GM19025 (cell line): ENCODE data around the gene SLC39A10.

Experiments used
- ATAC-seq: cut with Tn5 transposase; IDR thresholded peaks from one replicate; pipeline ENCODE4 v1.9.1; 2021; ENCODE audit warnings: mild to moderate bottlenecking, low read depth, moderate library complexity; ENCODE audit not compliant: unreplicated experiment

SLC39A10 gene

DNA sequence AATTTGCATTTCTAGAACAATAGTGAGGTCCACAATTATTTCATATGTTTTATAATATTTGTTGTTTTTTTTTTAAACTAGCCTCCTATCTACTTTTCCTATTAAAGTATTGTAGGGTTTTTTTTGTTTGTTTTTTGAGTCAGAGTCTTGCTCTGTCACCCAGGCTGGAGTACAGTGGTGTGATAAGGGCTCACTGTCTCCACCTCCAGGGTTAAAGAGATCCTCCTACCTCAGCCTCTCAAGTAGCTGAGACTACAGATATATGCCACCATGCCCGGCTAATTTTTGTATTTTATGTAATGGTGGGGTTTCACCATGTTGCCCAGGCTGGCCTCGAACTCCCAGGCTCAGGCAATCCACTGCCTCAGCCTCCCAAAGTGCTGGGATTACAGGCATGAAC is 122.5 kb downstream of the SLC39A10 start:
- ATAC-seq: no peak

DNA sequence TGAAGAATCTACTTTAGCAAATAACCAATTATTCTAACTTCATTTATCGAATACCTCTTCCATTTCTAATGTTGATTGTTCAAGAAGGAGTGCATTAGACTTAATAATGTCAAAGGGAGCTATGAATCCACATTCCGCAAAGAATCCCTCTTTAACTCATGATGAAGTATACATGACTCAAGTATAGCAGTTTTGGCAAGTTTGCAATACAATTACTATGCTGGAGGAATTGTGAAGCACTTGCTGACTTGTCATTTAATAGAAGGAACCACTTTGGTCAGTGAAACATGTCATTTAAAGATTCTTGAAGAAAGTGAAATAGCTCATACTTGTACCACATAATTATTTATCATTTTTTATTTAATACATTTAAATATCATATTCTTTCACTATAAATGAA is 125.1 kb downstream of the SLC39A10 start:
- ATAC-seq: no peak
